Measurements from ENCODE around the gene ARHGAP26.

ARHGAP26 gene

DNA sequence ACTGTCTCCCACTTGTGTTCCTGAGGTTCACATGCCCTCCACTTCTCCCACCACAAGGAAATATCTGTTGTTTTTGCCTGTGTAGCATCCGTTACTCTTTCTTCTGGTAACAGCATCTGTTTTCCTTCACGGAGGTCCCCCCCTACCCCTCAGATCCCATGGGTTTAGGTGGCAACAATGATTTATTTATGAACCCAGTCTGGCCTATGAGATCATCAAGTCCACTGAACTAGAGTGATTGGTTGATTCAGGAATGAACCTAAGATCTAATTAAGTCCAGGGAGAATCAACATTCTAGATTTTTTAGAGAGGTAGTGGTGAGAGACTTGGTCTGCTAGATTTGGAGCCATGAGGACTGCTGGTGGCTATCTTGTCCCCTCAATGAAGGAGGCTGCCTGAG is 466.5 kb downstream of the ARHGAP26 start:
- DNase-seq (ENCODE audit: low spot score): no peak
- no peak for TF ChIP-seq CTCF (IDR thresholded peaks at IDR 0.05; ENCODE audit: extremely low read depth, insufficient read depth, missing control alignments)
- in situ Hi-C loops (cut with MboI; ENCODE audit: low pct_unique_long_range_greater_than_20kb, low sequenced_read_pairs, unreplicated experiment): no loop called here

- no peak for TF ChIP-seq CTCF (IDR thresholded peaks at IDR 0.05; ENCODE audit: extremely low read depth, insufficient read depth, missing control alignments)
- in situ Hi-C loops (cut with MboI; ENCODE audit: low pct_unique_long_range_greater_than_20kb, low sequenced_read_pairs, unreplicated experiment): no loop called here
Measured at GRCh38 chr5:143237664-143238063, 467.5 kb downstream of the ARHGAP26 start.

GRCh38 chr5:143238620-143239019 is 468.4 kb downstream of the ARHGAP26 start:
- in situ Hi-C loops (cut with MboI; ENCODE audit: low pct_unique_long_range_greater_than_20kb, low sequenced_read_pairs, unreplicated experiment): no loop called here
- DNase-seq (ENCODE audit: low spot score): no peak
- no peak for TF ChIP-seq CTCF (IDR thresholded peaks at IDR 0.05; ENCODE audit: extremely low read depth, insufficient read depth, missing control alignments)

More at GRCh38 chr5:143237664-143238063, 467.5 kb downstream of the ARHGAP26 start:
- DNase-seq (ENCODE audit: low spot score): no peak

DNA sequence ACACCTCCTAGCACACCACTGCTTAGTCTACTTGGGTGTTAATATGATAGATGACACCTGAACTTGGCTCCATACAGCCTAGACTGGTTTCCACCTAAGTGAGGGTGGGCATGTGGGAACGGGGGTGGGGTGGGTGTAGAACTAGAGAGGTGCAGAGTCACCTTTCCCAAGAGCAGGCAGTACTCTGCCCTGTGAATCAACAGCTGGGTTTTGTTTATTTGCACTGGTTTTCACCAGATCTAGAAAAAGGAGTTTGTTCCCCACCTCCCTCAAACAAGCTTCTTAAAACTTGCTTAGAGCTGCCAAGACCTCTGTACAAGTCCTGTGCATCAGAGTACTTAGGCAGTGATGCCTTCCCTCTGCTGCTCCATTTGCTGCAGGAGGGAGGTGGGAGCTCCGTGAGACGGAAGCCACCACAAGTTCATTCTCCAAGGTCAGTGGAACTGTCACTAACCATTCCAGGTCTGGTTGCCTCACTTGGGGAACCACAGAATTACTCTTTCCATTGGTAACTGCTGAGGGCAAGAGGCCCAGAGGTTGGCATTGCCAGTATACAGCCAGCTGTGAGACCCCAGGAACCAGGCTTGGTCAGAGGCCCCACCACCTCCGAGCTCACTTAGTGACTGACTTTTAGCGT is 469.8 kb downstream of the ARHGAP26 start:
- TF ChIP-seq CTCF (IDR thresholded peaks at IDR 0.05; ENCODE audit: extremely low read depth, insufficient read depth, missing control alignments): no peak
- in situ Hi-C loops (cut with MboI; ENCODE audit: low pct_unique_long_range_greater_than_20kb, low sequenced_read_pairs, unreplicated experiment): no loop called here
- DNase-seq (ENCODE audit: low spot score): no peak

- no peak for TF ChIP-seq CTCF (IDR thresholded peaks at IDR 0.05; ENCODE audit: extremely low read depth, insufficient read depth, missing control alignments)
- DNase-seq (ENCODE audit: low spot score): no peak
- in situ Hi-C loops (cut with MboI; ENCODE audit: low pct_unique_long_range_greater_than_20kb, low sequenced_read_pairs, unreplicated experiment): no loop called here
Measured at GRCh38 chr5:143241892-143242291, 471.7 kb downstream of the ARHGAP26 start.

GRCh38 chr5:143243103-143243502 is 472.9 kb downstream of the ARHGAP26 start:
- no peak for DNase-seq (ENCODE audit: low spot score)
- TF ChIP-seq CTCF (IDR thresholded peaks at IDR 0.05; ENCODE audit: extremely low read depth, insufficient read depth, missing control alignments): no peak
- in situ Hi-C loops (cut with MboI; ENCODE audit: low pct_unique_long_range_greater_than_20kb, low sequenced_read_pairs, unreplicated experiment): no loop called here
